Natural killer cell (primary cell): ENCODE results near the gene RNF220. TPM values are rescaled to one million over a fixed set of nuclear protein-coding genes. Genes with fewer than 3 reads are reported as not detected.

ENCODE experiments used
- ATAC-seq, 3 donors: fragments of 150-1000 bp in 2 of 3; fragments of 200-7000 bp in 1 of 3; cut with Tn5 transposase; 1 replicate in 1 of 3; 2 replicates in 2 of 3; pipeline ENCODE4 v1.10.0; 2021; ENCODE audit warnings: mild to moderate bottlenecking in 2 of 3, moderate library complexity in 2 of 3
- DNase-seq, 2 donors: peaks; one replicate each; pipeline versions ENCODE4 v3.0.0 to v3.0.0-alpha.2; 2013 to 2021; ENCODE audit warnings: mixed read lengths in 1 of 2
- H3K27ac ChIP-seq: one replicate; pipeline ENCODE4 v1.5.1; 2013; ENCODE audit warnings: mild to moderate bottlenecking, low read length
- H3K27me3 ChIP-seq: one replicate; pipeline ENCODE4 v1.6.1; 2013; ENCODE audit warnings: low read length; ENCODE audit not compliant: control insufficient read depth, insufficient read depth
- H3K36me3 ChIP-seq: one replicate; pipeline ENCODE4 v1.6.1; 2013; ENCODE audit warnings: low read length; ENCODE audit not compliant: control insufficient read depth, insufficient read depth
- H3K4me1 ChIP-seq: one replicate; pipeline ENCODE4 v1.6.1; 2013; ENCODE audit warnings: low read length; ENCODE audit not compliant: control insufficient read depth, insufficient read depth
- H3K4me3 ChIP-seq: one replicate; pipeline ENCODE4 v1.5.1; 2013; ENCODE audit warnings: low read length
- H3K9me3 ChIP-seq: one replicate; pipeline ENCODE4 v1.6.1; 2013; ENCODE audit warnings: low read length; ENCODE audit not compliant: control insufficient read depth, insufficient read depth
- H3K27ac Mint-ChIP-seq, 2 donors: one replicate each; pipeline ENCODE4 v1.8.0; 2022; ENCODE audit warnings: mild to moderate bottlenecking in 2 of 2, mixed read lengths in 2 of 2, moderate library complexity in 1 of 2
- H3K27me3 Mint-ChIP-seq, 2 donors: one replicate each; pipeline ENCODE4 v1.8.0; 2022; ENCODE audit warnings: low read depth in 2 of 2, mixed read lengths in 2 of 2
- H3K36me3 Mint-ChIP-seq: one replicate; pipeline ENCODE4 v1.8.0; 2022; ENCODE audit warnings: mixed read lengths
- H3K4me1 Mint-ChIP-seq, 2 donors: one replicate each; pipeline ENCODE4 v1.8.0; 2022; ENCODE audit warnings: mixed read lengths in 2 of 2
- H3K4me3 Mint-ChIP-seq: one replicate; pipeline ENCODE4 v1.8.0; 2022; ENCODE audit warnings: mild to moderate bottlenecking, moderate library complexity, mixed read lengths
- H3K9me3 Mint-ChIP-seq, 2 donors: one replicate each; pipeline ENCODE4 v1.8.0; 2022; ENCODE audit warnings: mixed read lengths in 2 of 2
- CTCF ChIP-seq: fragments of 200-600 bp; IDR thresholded peaks from one replicate; pipeline ENCODE4 v1.8.0; 2022; ENCODE audit warnings: antibody characterized with exemption
- WGBS: methylation state at CpG from one replicate; pipeline ENCODE4 v1.1.7; 2013; ENCODE audit warnings: missing lambda C conversion rate; ENCODE audit not compliant: insufficient coverage; 5-methylcytosine and 5-hydroxymethylcytosine counted together
- intact Hi-C: fragments of 100-400 bp; cut with micrococcal nuclease; formaldehyde crosslinking; loops from one replicate; pipeline ENCODE4 v1.14.2; 2022
- total RNA-seq, 4 donors: library from RNA; stranded (reverse); fragments of 120-200 nt in 1 of 4; gene quantifications; one replicate each; pipeline versions ENCODE4 v1.2.3 to v1.2.4, GENCODE V29; 2013 to 2022

Gene RNF220
- total RNA-seq, 3 donors from 2014 or later (not counting 1 experiment from before 2014, with no cell fraction given): 88.5 to 107 (median 105) TPM

GRCh38 chr1:44700573-44700972 is 295.5 kb downstream of the RNF220 start:
- intact Hi-C loops: no loop called here

GRCh38 chr1:44701141-44701573 is 296.1 kb downstream of the RNF220 start:
- H3K27me3 ChIP-seq: no peaks in the 10 kb centered on the region
- intact Hi-C loops: no loop called here
- peaks cover 18% of the 10 kb centered on the region for H3K4me1 ChIP-seq
- Mint-ChIP-seq H3K27ac (no peak overlapping the region), H3K9me3 (no peaks in the 10 kb centered on the region), H3K4me3 (no peak overlapping the region), H3K27me3 (no peaks in the 10 kb centered on the region), H3K4me1 (peaks cover 18 to 20% of the 10 kb centered on the region in 2 donors), H3K36me3 (no peaks in the 10 kb centered on the region)
- no peaks in the 10 kb centered on the region for H3K36me3 ChIP-seq
- no peak overlapping the region for H3K4me3 ChIP-seq
- H3K27ac ChIP-seq: no peak overlapping the region
- TF ChIP-seq CTCF: no peak
- DNase-seq (no peak), ATAC-seq (no peak)
- no peaks in the 10 kb centered on the region for H3K9me3 ChIP-seq
- 87% methylated on average over 7 of the region's 7 CpGs for WGBS

More at GRCh38 chr1:44700573-44700972, 295.5 kb downstream of the RNF220 start:
- Mint-ChIP-seq H3K27ac (no peak overlapping the region), H3K27me3 (no peaks in the 10 kb centered on the region), H3K36me3 (no peaks in the 10 kb centered on the region), H3K4me3 (no peak overlapping the region), H3K4me1 (peaks cover 24 to 26% of the 10 kb centered on the region in 2 donors), H3K9me3 (no peaks in the 10 kb centered on the region)
- H3K36me3 ChIP-seq: no peaks in the 10 kb centered on the region
- no peak for DNase-seq
- no peaks in the 10 kb centered on the region for H3K27me3 ChIP-seq
- no peaks in the 10 kb centered on the region for H3K9me3 ChIP-seq
- H3K4me1 ChIP-seq: peaks cover 24% of the 10 kb centered on the region
- 77% methylated on average over 1 of the region's 1 CpG for WGBS
- H3K4me3 ChIP-seq: no peak overlapping the region
- no peak for TF ChIP-seq CTCF
- H3K27ac ChIP-seq: no peak overlapping the region
- no peak for ATAC-seq

Other genes with a start within 250 kb of the RNF220 start
- gene DMAP1, start 191.8 kb upstream of the RNF220 start, total RNA-seq: 10 to 100 TPM; 61.1 to 73.3 (median 67.3) TPM
- 10 to 100 TPM; 28.3 to 35.3 (median 30.4) TPM for gene ERI3, start 50.0 kb upstream of the RNF220 start, total RNA-seq